HCT116 (cell line): ENCODE measurements around the gene ZSCAN2. TPM values are rescaled to one million over a fixed set of nuclear protein-coding genes. Genes with fewer than 3 reads are reported as not detected.

ENCODE experiments used
- ATAC-seq: fragments of 200-7000 bp; cut with Tn5 transposase; 2 replicates; pipeline ENCODE4 v1.9.1; 2020; ENCODE audit warnings: mild to moderate bottlenecking, moderate library complexity
- BruUV-seq: library from RNA; stranded (reverse); fragments of 400-500 nt; replicated peaks from 2 replicates; lab custom pipeline; 2021; lab: Mats Ljungman, UMichigan
- CTCF ChIA-PET: fragments of 300-600 bp; sonication (Branson Sonifier 250); formaldehyde crosslinking; loops from one replicate; lab custom pipeline; 2021; ENCODE audit warnings: antibody characterized with exemption; lab: Charles Lee
- POLR2A ChIA-PET: fragments of 300-600, 350-600 bp; sonication (Branson Sonifier 250); formaldehyde crosslinking; loops from one replicate; lab custom pipeline; 2021; ENCODE audit warnings: antibody characterized with exemption; lab: Charles Lee
- RAD21 ChIA-PET, 2 experiments: fragments of 300-600 bp; sonication (Branson Sonifier 250); formaldehyde crosslinking; loops; one replicate each; lab custom pipeline; 2023; ENCODE audit warnings: low total read pairs in 2 of 2; ENCODE audit not compliant: uncharacterized antibody in 2 of 2, unreplicated experiment in 2 of 2, low non-redundant PET in 1 of 2; lab: Charles Lee
- DNase-seq: peaks from one replicate; pipeline ENCODE4 v3.0.0-alpha.2; 2010; ENCODE audit warnings: low read depth, low spot score
- H2AFZ ChIP-seq: fragments of 200-600 bp; shearing (Covaris generic), sonication (generic); 2 replicates; pipeline ENCODE4 v1.6.1; 2017; ENCODE audit warnings: low read depth, mixed run types, mixed read lengths, antibody characterized with exemption, low read length; ENCODE audit not compliant: poor library complexity, severe bottlenecking
- H3K27ac ChIP-seq: 2 replicates; pipeline ENCODE4 v1.5.1; 2012; ENCODE audit warnings: low read depth, low read length
- H3K27me3 ChIP-seq: fragments of 200-600 bp; sonication (generic); 2 replicates; pipeline ENCODE4 v1.6.1; 2016; ENCODE audit warnings: mixed run types, low read length, mixed read lengths; ENCODE audit not compliant: insufficient read depth
- H3K36me3 ChIP-seq, 2 experiments: fragments of 200-500 bp in 1 of 2; fragments of 200-600 bp in 1 of 2; sonication (Bioruptor generic) in 1 of 2; sonication (generic) in 1 of 2; 2 replicates each; pipeline versions ENCODE4 v1.5.1 to v1.6.1; 2014 to 2016; ENCODE audit warnings: low read length in 2 of 2, inconsistent platforms in 1 of 2, mixed read lengths in 1 of 2, mixed run types in 1 of 2; ENCODE audit not compliant: insufficient read depth in 2 of 2, control insufficient read depth in 1 of 2
- H3K4me1 ChIP-seq, 2 experiments: fragments of 200-600 bp in 1 of 2; sonication (generic) in 1 of 2; 2 replicates each; pipeline versions ENCODE4 v1.5.1 to v1.6.1; 2012 to 2017; ENCODE audit warnings: low read length in 2 of 2, inconsistent platforms in 1 of 2, mild to moderate bottlenecking in 1 of 2, mixed read lengths in 1 of 2, mixed run types in 1 of 2, moderate library complexity in 1 of 2; ENCODE audit not compliant: insufficient read depth in 2 of 2, control insufficient read depth in 1 of 2
- H3K4me2 ChIP-seq: fragments of 200-600 bp; sonication (generic); 2 replicates; pipeline ENCODE4 v1.6.1; 2017; ENCODE audit warnings: mixed run types, low read length, mixed read lengths
- H3K4me3 ChIP-seq, 2 experiments: fragments of 200-600 bp in 1 of 2; sonication (generic) in 1 of 2; replicated peaks in 1 of 2; 2 replicates each; pipeline ENCODE4 v1.5.1; 2011 to 2016; ENCODE audit warnings: low read length in 2 of 2, control low read depth in 1 of 2, low read depth in 1 of 2, mild to moderate bottlenecking in 1 of 2, mixed read lengths in 1 of 2, mixed run types in 1 of 2
- H3K79me2 ChIP-seq: fragments of 200-600 bp; sonication (generic); 2 replicates; pipeline ENCODE4 v1.6.1; 2017; ENCODE audit warnings: mild to moderate bottlenecking, mixed run types, low read length, moderate library complexity, mixed read lengths; ENCODE audit not compliant: insufficient read depth
- H3K9ac ChIP-seq: fragments of 200-600 bp; sonication (generic); 2 replicates; pipeline ENCODE4 v1.6.1; 2016; ENCODE audit warnings: low read length, mixed read lengths
- H3K9me2 ChIP-seq: fragments of 200-600 bp; sonication (generic), shearing (Covaris generic); 2 replicates; pipeline ENCODE4 v1.6.1; 2017; ENCODE audit warnings: mixed run types, mild to moderate bottlenecking, moderate library complexity; ENCODE audit not compliant: insufficient read depth
- H3K9me3 ChIP-seq, 2 experiments: fragments of 200-500 bp in 1 of 2; fragments of 200-600 bp in 1 of 2; sonication (Bioruptor generic) in 1 of 2; sonication (generic) in 1 of 2; 2 replicates each; pipeline ENCODE4 v1.6.1; 2014 to 2017; ENCODE audit warnings: low read length in 2 of 2, mixed read lengths in 2 of 2, inconsistent platforms in 1 of 2, low read depth in 1 of 2, mild to moderate bottlenecking in 1 of 2, mixed run types in 1 of 2, moderate library complexity in 1 of 2; ENCODE audit not compliant: control insufficient read depth in 1 of 2, insufficient read depth in 1 of 2
- H4K20me1 ChIP-seq: fragments of 200-600 bp; sonication (generic), shearing (Covaris generic); 2 replicates; pipeline ENCODE4 v1.6.1; 2017; ENCODE audit warnings: mixed run types, mild to moderate bottlenecking, moderate library complexity; ENCODE audit not compliant: insufficient read depth
- ATF3 ChIP-seq: IDR thresholded peaks from 2 replicates; pipeline ENCODE4 v1.6.1; 2012
- CBX3 ChIP-seq: IDR thresholded peaks from 2 replicates; pipeline ENCODE4 v1.6.1; 2012; ENCODE audit warnings: low read depth
- CEBPB ChIP-seq: IDR thresholded peaks from 2 replicates; pipeline ENCODE4 v1.6.1; 2012; ENCODE audit warnings: low read depth
- CTCF ChIP-seq, 3 experiments: fragments of 200-600 bp in 1 of 3; sonication (generic) in 1 of 3; IDR thresholded peaks in 2 of 3; conservative IDR thresholded peaks in 1 of 3; 2 replicates each; pipeline ENCODE4 v1.5.1; 2012 to 2017; ENCODE audit warnings: low read depth in 2 of 3, low read length in 2 of 3, antibody characterized with exemption in 1 of 3, borderline replicate concordance in 1 of 3, control low read depth in 1 of 3, mild to moderate bottlenecking in 1 of 3, mixed read lengths in 1 of 3, mixed run types in 1 of 3, moderate library complexity in 1 of 3; ENCODE audit not compliant: insufficient read depth in 1 of 3
- EGR1 ChIP-seq: IDR thresholded peaks from 2 replicates; pipeline ENCODE4 v1.6.1; 2012; ENCODE audit warnings: low read depth
- ELF1 ChIP-seq: IDR thresholded peaks from 2 replicates; pipeline ENCODE4 v1.6.1; 2012; ENCODE audit warnings: low read depth, borderline replicate concordance
- EZH2 ChIP-seq: fragments of 200-600 bp; sonication (generic); IDR thresholded peaks from 2 replicates; pipeline ENCODE4 v1.6.1; 2017; ENCODE audit warnings: antibody characterized with exemption, mixed run types
- FOSL1 ChIP-seq: IDR thresholded peaks from 2 replicates; pipeline ENCODE4 v1.6.1; 2012; ENCODE audit warnings: low read depth
- JUND ChIP-seq: IDR thresholded peaks from 2 replicates; pipeline ENCODE4 v1.6.1; 2012
- POLR2A ChIP-seq: IDR thresholded peaks from 2 replicates; pipeline ENCODE4 v1.7.0; 2011; ENCODE audit warnings: borderline replicate concordance; ENCODE audit not compliant: insufficient read depth, insufficient read length; ENCODE audit errors: extremely low read depth
- RAD21 ChIP-seq: IDR thresholded peaks from 2 replicates; pipeline ENCODE4 v1.6.1; 2012; ENCODE audit warnings: low read depth, mild to moderate bottlenecking
- REST ChIP-seq: IDR thresholded peaks from 2 replicates; pipeline ENCODE4 v1.6.1; 2012; ENCODE audit warnings: low read depth
- SIN3A ChIP-seq: IDR thresholded peaks from 2 replicates; pipeline ENCODE4 v1.6.1; 2012; ENCODE audit warnings: low read depth
- TCF7L2 ChIP-seq: IDR thresholded peaks from 2 replicates; pipeline ENCODE4 v1.7.0; 2011; ENCODE audit warnings: borderline replicate concordance, inconsistent platforms; ENCODE audit not compliant: insufficient read depth, insufficient read length; ENCODE audit errors: extremely low read depth
- ZFX ChIP-seq: fragments of 450-650 bp; IDR thresholded peaks from 2 replicates; pipeline ENCODE4 v1.6.1; 2017
- ZNF274 ChIP-seq: fragments of 200-500 bp; sonication (Bioruptor generic); IDR thresholded peaks from 2 replicates; pipeline ENCODE4 v1.6.1; 2014; ENCODE audit warnings: mild to moderate bottlenecking, low read depth, low read length, inconsistent platforms
- intact Hi-C: fragments of 100-400 bp; cut with micrococcal nuclease; formaldehyde crosslinking; loops from 2 replicates; pipeline ENCODE4 v1.10.0; 2022
- total RNA-seq: library from RNA; stranded (reverse); gene quantifications from one replicate; pipeline ENCODE4 v1.2.1, GENCODE V29; 2021; ENCODE audit not compliant: unreplicated experiment

The ZSCAN2 gene
- total RNA-seq, 1 experiment from 2014 or later, result 15.5 TPM

GRCh38 chr15:84597296-84597695 lies 3.5 kb upstream of the ZSCAN2 start:
- H3K4me1 ChIP-seq, result peaks cover 2 to 11% of the 10 kb centered on the region in 2 experiments
- CTCF ChIA-PET, result interaction anchor here (1.0 kb wide), 1 partner anchor 10 kb away, joined by 5 read pairs; no protein-coding TSS in a partner anchor

GRCh38 chr15:84598250-84598649 lies 2.6 kb upstream of the ZSCAN2 start:
- H3K36me3 ChIP-seq, result no peaks in the 10 kb centered on the region
- no peak overlapping the region for H3K4me2 ChIP-seq
- no peaks in the 10 kb centered on the region for H4K20me1 ChIP-seq
- DNase-seq (no peak), ATAC-seq (no peak)
- H3K27me3 ChIP-seq, result no peaks in the 10 kb centered on the region
- no peak overlapping the region for H3K27ac ChIP-seq
- peaks cover 2 to 11% of the 10 kb centered on the region in 2 experiments for H3K4me1 ChIP-seq
- no peaks in the 10 kb centered on the region for H3K9me3 ChIP-seq
- H2AFZ ChIP-seq, result no peak overlapping the region
- H3K4me3 ChIP-seq, result no peak overlapping the region
- TF ChIP-seq CTCF (IDR thresholded peaks at IDR 0.05 in 2 of 3, conservative IDR thresholded peaks at IDR 0.05 in 1 of 3; ENCODE audit: borderline replicate concordance in 1 of 3, insufficient read depth in 1 of 3, low read depth in 2 of 3, low read length in 2 of 3) (no peak), FOSL1 (no peak), CEBPB (no peak), ATF3 (no peak), CBX3 (no peak), POLR2A (no peak), RAD21 (no peak), ELF1 (no peak), ZNF274 (no peak), REST (no peak), SIN3A (no peak), JUND (no peak), EZH2 (no peak), TCF7L2 (no peak)
- intact Hi-C loops, result loop anchor here (2.0 to 10.0 kb wide), 4 partner anchors 34 to 449 kb away; no protein-coding TSS in a partner anchor
- no peaks in the 10 kb centered on the region for H3K9me2 ChIP-seq
- H3K79me2 ChIP-seq, result peaks cover 7% of the 10 kb centered on the region; the same call in 1 of the 2 replicates
- H3K9ac ChIP-seq, result no peak overlapping the region
- BruUV-seq, result no TSS peak
- ChIA-PET RAD21 (no interaction called here), POLR2A (interaction anchor here (1.8 kb wide), 1 partner anchor 280 kb away, joined by 3 read pairs; no protein-coding TSS in a partner anchor), CTCF (interaction anchor here (0.8 to 1.7 kb wide), 7 partner anchors 10 to 407 kb away, joined by 3 to 12 read pairs (median 3); no protein-coding TSS in a partner anchor)

More at GRCh38 chr15:84597296-84597695, 3.5 kb upstream of the ZSCAN2 start:
- intact Hi-C loops, result loop anchor here (5.0 to 10.0 kb wide), 3 partner anchors 35 to 450 kb away; no protein-coding TSS in a partner anchor
- DNase-seq (no peak), ATAC-seq (no peak)
- H2AFZ ChIP-seq, result no peak overlapping the region
- TF ChIP-seq FOSL1 (no peak), ZFX (no peak), CBX3 (no peak), EGR1 (no peak), EZH2 (no peak)
- H3K9ac ChIP-seq, result no peak overlapping the region
- no peaks in the 10 kb centered on the region for H3K36me3 ChIP-seq
- no peak overlapping the region for H3K4me3 ChIP-seq
- ChIA-PET POLR2A (no interaction called here), RAD21 (no interaction called here)
- no peaks in the 10 kb centered on the region for H3K9me3 ChIP-seq
- H3K79me2 ChIP-seq, result peaks cover 7% of the 10 kb centered on the region; the same call in 1 of the 2 replicates
- H3K4me2 ChIP-seq, result no peak overlapping the region
- no peaks in the 10 kb centered on the region for H3K9me2 ChIP-seq
- H3K27ac ChIP-seq, result no peak overlapping the region
- H4K20me1 ChIP-seq, result no peaks in the 10 kb centered on the region
- H3K27me3 ChIP-seq, result no peaks in the 10 kb centered on the region
- BruUV-seq, result no TSS peak
